ENCODE measurements around the gene RNF133.

RNF133 gene

DNA sequence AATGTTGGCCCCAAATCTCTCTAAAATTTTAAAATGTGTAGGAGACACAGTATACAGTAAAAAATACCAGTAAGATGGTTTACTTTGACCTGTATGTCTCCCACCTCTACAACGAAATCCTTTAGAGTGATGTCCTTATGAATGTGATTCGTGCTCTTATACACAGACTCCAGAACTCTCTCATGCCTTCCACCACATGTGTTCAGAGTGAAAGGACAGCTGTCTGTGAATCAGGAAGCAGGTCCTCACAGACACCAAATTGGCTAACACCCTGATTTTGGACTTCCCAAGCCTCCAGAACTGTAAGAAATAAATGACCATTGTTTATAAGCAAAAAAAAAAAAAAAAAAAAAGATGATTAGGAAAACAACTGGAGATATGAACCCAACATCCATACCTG is 35.2 kb downstream of the RNF133 start:
- Histone ChIP-seq H3K4me3 (ENCODE audit: low read length, poor library complexity, severe bottlenecking) (no peak overlapping the region), H3K9me3 (ENCODE audit: insufficient read depth, low read depth, low read length) (no peaks in the 10 kb centered on the region), H3K9ac (ENCODE audit: low read depth, low read length, poor library complexity, severe bottlenecking) (no peak overlapping the region), H3F3A (ENCODE audit: low read depth) (no peaks in the 10 kb centered on the region), H2AFZ (ENCODE audit: low read length) (no peak overlapping the region), H4K20me1 (ENCODE audit: insufficient read depth, low read length, poor library complexity, severe bottlenecking) (no peaks in the 10 kb centered on the region), H3K36me3 (ENCODE audit: insufficient read depth, low read length) (no peaks in the 10 kb centered on the region), H3K79me2 (ENCODE audit: insufficient read depth, low read length) (no peaks in the 10 kb centered on the region), H3K9me2 (replicated peaks; ENCODE audit: low read depth, low read length) (no peaks in the 10 kb centered on the region), H3K27me3 (ENCODE audit: insufficient read depth, low read length, poor library complexity, severe bottlenecking) (no peaks in the 10 kb centered on the region), H3K4me2 (ENCODE audit: low read depth, low read length, poor library complexity, severe bottlenecking) (no peak overlapping the region), H3K4me1 (ENCODE audit: insufficient read depth, low read length, poor library complexity, severe bottlenecking) (no peaks in the 10 kb centered on the region)
- TF ChIP-seq EZH2phosphoT487 (IDR thresholded peaks at IDR 0.05; ENCODE audit: borderline replicate concordance) = no peak

DNA sequence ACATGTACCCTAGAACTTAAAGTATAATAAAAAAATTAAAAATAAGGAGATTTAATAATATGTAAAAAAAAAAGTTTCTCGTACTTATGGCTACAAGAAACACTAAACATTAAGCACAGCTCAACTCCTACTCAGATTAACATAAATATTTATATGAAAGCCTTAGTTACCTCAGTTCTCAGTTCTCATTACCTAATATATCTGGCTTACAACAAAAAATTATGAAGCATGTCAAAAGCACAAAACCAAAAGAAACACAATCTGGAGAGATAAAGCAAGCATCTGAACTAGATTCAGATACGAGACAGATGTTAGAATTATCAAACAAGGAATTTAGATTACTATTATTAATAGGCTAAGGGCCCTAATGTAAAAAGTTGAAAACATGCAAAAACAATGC is 40.1 kb downstream of the RNF133 start:
- Histone ChIP-seq H3K4me1 (ENCODE audit: insufficient read depth, low read length, poor library complexity, severe bottlenecking) (no peaks in the 10 kb centered on the region), H3K36me3 (ENCODE audit: insufficient read depth, low read length) (no peaks in the 10 kb centered on the region), H2AFZ (ENCODE audit: low read length) (no peak overlapping the region), H3K79me2 (ENCODE audit: insufficient read depth, low read length) (no peaks in the 10 kb centered on the region), H3K9me3 (ENCODE audit: insufficient read depth, low read depth, low read length) (no peaks in the 10 kb centered on the region), H3F3A (ENCODE audit: low read depth) (no peaks in the 10 kb centered on the region), H3K9ac (ENCODE audit: low read depth, low read length, poor library complexity, severe bottlenecking) (no peak overlapping the region), H4K20me1 (ENCODE audit: insufficient read depth, low read length, poor library complexity, severe bottlenecking) (no peaks in the 10 kb centered on the region), H3K4me2 (ENCODE audit: low read depth, low read length, poor library complexity, severe bottlenecking) (no peak overlapping the region), H3K9me2 (replicated peaks; ENCODE audit: low read depth, low read length) (no peaks in the 10 kb centered on the region), H3K27me3 (ENCODE audit: insufficient read depth, low read length, poor library complexity, severe bottlenecking) (no peaks in the 10 kb centered on the region), H3K4me3 (ENCODE audit: low read length, poor library complexity, severe bottlenecking) (no peak overlapping the region)
- no peak for TF ChIP-seq EZH2phosphoT487 (IDR thresholded peaks at IDR 0.05; ENCODE audit: borderline replicate concordance)
- TF ChIP-seq, protein P1, sequence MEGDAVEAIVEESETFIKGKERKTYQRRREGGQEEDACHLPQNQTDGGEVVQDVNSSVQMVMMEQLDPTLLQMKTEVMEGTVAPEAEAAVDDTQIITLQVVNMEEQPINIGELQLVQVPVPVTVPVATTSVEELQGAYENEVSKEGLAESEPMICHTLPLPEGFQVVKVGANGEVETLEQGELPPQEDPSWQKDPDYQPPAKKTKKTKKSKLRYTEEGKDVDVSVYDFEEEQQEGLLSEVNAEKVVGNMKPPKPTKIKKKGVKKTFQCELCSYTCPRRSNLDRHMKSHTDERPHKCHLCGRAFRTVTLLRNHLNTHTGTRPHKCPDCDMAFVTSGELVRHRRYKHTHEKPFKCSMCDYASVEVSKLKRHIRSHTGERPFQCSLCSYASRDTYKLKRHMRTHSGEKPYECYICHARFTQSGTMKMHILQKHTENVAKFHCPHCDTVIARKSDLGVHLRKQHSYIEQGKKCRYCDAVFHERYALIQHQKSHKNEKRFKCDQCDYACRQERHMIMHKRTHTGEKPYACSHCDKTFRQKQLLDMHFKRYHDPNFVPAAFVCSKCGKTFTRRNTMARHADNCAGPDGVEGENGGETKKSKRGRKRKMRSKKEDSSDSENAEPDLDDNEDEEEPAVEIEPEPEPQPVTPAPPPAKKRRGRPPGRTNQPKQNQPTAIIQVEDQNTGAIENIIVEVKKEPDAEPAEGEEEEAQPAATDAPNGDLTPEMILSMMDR (conservative IDR thresholded peaks at IDR 0.05; ENCODE audit: low read length) = no peak

DNA sequence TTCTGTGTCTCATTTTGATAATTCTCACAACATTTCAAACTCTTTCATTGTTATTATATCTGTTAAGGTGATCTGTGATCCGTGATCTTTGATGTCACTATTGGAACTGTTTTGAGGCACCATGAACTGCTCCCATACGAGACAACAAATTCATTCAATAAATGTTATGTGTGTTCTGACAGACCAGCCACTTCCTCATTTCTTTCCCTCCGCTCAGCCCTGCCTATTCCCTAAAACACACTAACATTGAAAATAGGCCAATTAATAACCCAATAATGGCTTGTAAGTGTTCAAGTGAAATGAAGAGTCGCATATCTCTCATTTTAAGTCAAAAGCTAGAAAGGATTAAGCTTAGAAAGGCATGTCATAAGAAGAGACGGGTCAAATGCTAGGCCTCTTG is 45.2 kb downstream of the RNF133 start:
- Histone ChIP-seq H2AFZ (ENCODE audit: low read length) (no peak overlapping the region), H3F3A (ENCODE audit: low read depth) (no peaks in the 10 kb centered on the region), H3K79me2 (ENCODE audit: insufficient read depth, low read length) (no peaks in the 10 kb centered on the region), H3K4me3 (ENCODE audit: low read length, poor library complexity, severe bottlenecking) (no peak overlapping the region), H4K20me1 (ENCODE audit: insufficient read depth, low read length, poor library complexity, severe bottlenecking) (no peaks in the 10 kb centered on the region), H3K4me2 (ENCODE audit: low read depth, low read length, poor library complexity, severe bottlenecking) (no peak overlapping the region), H3K27me3 (ENCODE audit: insufficient read depth, low read length, poor library complexity, severe bottlenecking) (no peaks in the 10 kb centered on the region), H3K9ac (ENCODE audit: low read depth, low read length, poor library complexity, severe bottlenecking) (no peak overlapping the region), H3K9me2 (replicated peaks; ENCODE audit: low read depth, low read length) (no peaks in the 10 kb centered on the region), H3K9me3 (ENCODE audit: insufficient read depth, low read depth, low read length) (no peaks in the 10 kb centered on the region), H3K4me1 (ENCODE audit: insufficient read depth, low read length, poor library complexity, severe bottlenecking) (no peaks in the 10 kb centered on the region), H3K36me3 (ENCODE audit: insufficient read depth, low read length) (no peaks in the 10 kb centered on the region)
- TF ChIP-seq, protein P1 (conservative IDR thresholded peaks at IDR 0.05; ENCODE audit: low read length) = no peak
- no peak for TF ChIP-seq EZH2phosphoT487 (IDR thresholded peaks at IDR 0.05; ENCODE audit: borderline replicate concordance)

DNA sequence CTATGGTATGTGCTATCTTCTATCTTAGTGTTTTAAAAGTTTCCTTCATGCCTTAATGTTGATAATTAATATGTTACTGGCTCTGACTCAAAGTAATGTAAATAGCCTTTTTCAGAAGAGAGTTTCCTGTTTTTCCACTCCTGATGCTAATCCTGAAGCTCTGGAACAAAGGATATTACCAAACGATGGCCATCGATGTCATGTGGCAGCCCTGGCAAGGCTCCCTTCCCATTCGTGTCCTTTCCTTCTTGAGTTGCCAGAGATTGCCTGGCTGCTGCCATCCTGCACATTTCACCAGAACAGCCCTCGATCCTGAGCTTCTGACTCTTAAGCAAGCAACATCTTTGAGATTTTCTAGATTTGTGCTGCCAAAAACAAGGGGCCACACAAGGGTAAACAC is 46.0 kb downstream of the RNF133 start:
- H2AFZ ChIP-seq (ENCODE audit: low read length) = no peak overlapping the region
- TF ChIP-seq, protein P1 (conservative IDR thresholded peaks at IDR 0.05; ENCODE audit: low read length) = no peak
- TF ChIP-seq EZH2phosphoT487 (IDR thresholded peaks at IDR 0.05; ENCODE audit: borderline replicate concordance) = no peak
- no peaks in the 10 kb centered on the region for H3K36me3 ChIP-seq (ENCODE audit: insufficient read depth, low read length)
- no peaks in the 10 kb centered on the region for H3K9me2 ChIP-seq (replicated peaks; ENCODE audit: low read depth, low read length)
- H3F3A ChIP-seq (ENCODE audit: low read depth) = no peaks in the 10 kb centered on the region
- no peaks in the 10 kb centered on the region for H4K20me1 ChIP-seq (ENCODE audit: insufficient read depth, low read length, poor library complexity, severe bottlenecking)
- no peaks in the 10 kb centered on the region for H3K27me3 ChIP-seq (ENCODE audit: insufficient read depth, low read length, poor library complexity, severe bottlenecking)
- no peak overlapping the region for H3K4me2 ChIP-seq (ENCODE audit: low read depth, low read length, poor library complexity, severe bottlenecking)
- no peaks in the 10 kb centered on the region for H3K9me3 ChIP-seq (ENCODE audit: insufficient read depth, low read depth, low read length)
- no peak overlapping the region for H3K4me3 ChIP-seq (ENCODE audit: low read length, poor library complexity, severe bottlenecking)
- no peaks in the 10 kb centered on the region for H3K4me1 ChIP-seq (ENCODE audit: insufficient read depth, low read length, poor library complexity, severe bottlenecking)
- no peak overlapping the region for H3K9ac ChIP-seq (ENCODE audit: low read depth, low read length, poor library complexity, severe bottlenecking)
- no peaks in the 10 kb centered on the region for H3K79me2 ChIP-seq (ENCODE audit: insufficient read depth, low read length)
